Measurements from ENCODE around the gene KLHL18. TPM values are rescaled to one million over a fixed set of nuclear protein-coding genes. Genes with fewer than 3 reads are reported as not detected.

KLHL18 gene
- total and polyA plus RNA-seq, 2 of the 4 experiments (the other 2 are of a cell fraction), result 29.1 to 76.2 TPM

GRCh38 chr3:47319956-47320355 is 37.2 kb downstream of the KLHL18 start:
- H2AK5ac ChIP-seq (ENCODE audit: low read depth, low read length), result no peak overlapping the region
- WGBS, 2 experiments (ENCODE audit: extremely low coverage in 2 of 2, insufficient read length in 1 of 2), result no CpG with 5 or more reads among the region's 2 CpGs
- no peak for ATAC-seq (ENCODE audit: low read depth)

More at GRCh38 chr3:47319956-47320355, 37.2 kb downstream of the KLHL18 start:
- Histone ChIP-seq H3K4me3 (ENCODE audit: insufficient read depth, low read depth, low read length) (no peak overlapping the region), H2BK20ac (ENCODE audit: low read depth, low read length) (no peak overlapping the region; the same call in 1 of the 2 replicates), H3K27me3 (ENCODE audit: control insufficient read depth, insufficient read depth, low read length) (no peaks in the 10 kb centered on the region), H4K91ac (ENCODE audit: insufficient read depth, low read depth, low read length) (no peak overlapping the region; the same call in 1 of the 2 replicates), H3K14ac (replicated peaks; ENCODE audit: low read depth, low read length) (no peak overlapping the region), H2AFZ (replicated peaks; ENCODE audit: low read length, poor library complexity) (no peak overlapping the region), H4K5ac (ENCODE audit: low read depth, low read length) (no peak overlapping the region), H3K9me1 (ENCODE audit: insufficient read depth, low read length) (peaks cover 19% of the 10 kb centered on the region; the same call in 1 of the 2 replicates), H2BK5ac (ENCODE audit: low read depth, low read length, poor library complexity, severe bottlenecking) (peak overlapping the region; percentile 7), H3K36me3 (ENCODE audit: control insufficient read depth, insufficient read depth, low read length) (peaks cover 13% of the 10 kb centered on the region), H3K23ac (ENCODE audit: low read depth, low read length) (no peak overlapping the region), H2AK9ac (replicated peaks; ENCODE audit: low read depth, low read length, poor library complexity) (no peak overlapping the region), H3K27ac (ENCODE audit: insufficient read depth, low read length) (peak overlapping the region; percentile 67; the same call in 1 of the 2 replicates), H4K20me1 (ENCODE audit: insufficient read depth, low read length) (peaks cover 9% of the 10 kb centered on the region; the same call in 1 of the 2 replicates), H3K56ac (ENCODE audit: extremely low read depth, insufficient read depth, low read length) (no peak overlapping the region), H3K9me3 (ENCODE audit: control insufficient read depth, insufficient read depth, low read length) (no peaks in the 10 kb centered on the region), H3K9ac (ENCODE audit: low read depth, low read length) (no peak overlapping the region), H3K79me1 (ENCODE audit: low read depth in 1 of 2, low read length in 2 of 2) (peaks cover 17 to 44% of the 10 kb centered on the region in 2 experiments), H3K4me2 (ENCODE audit: low read depth, low read length) (no peak overlapping the region), H3K4ac (ENCODE audit: low read depth, low read length) (no peak overlapping the region), H2BK15ac (ENCODE audit: low read depth, low read length) (no peak overlapping the region), H3K18ac (ENCODE audit: low read depth, low read length) (no peak overlapping the region), H3K4me1 (ENCODE audit: control insufficient read depth, insufficient read depth, low read length) (peaks cover 23% of the 10 kb centered on the region), H2BK120ac (ENCODE audit: low read depth, low read length) (no peak overlapping the region), H4K8ac (ENCODE audit: low read depth in 2 of 2, low read length in 2 of 2) (peak overlapping the region in 1 of 2 experiments; percentile 55; a peak in 1 of 4 replicates)
- TF ChIP-seq MAFK (IDR thresholded peaks at IDR 0.05; ENCODE audit: low read depth, low read length) (0 out of 2 replicates have a peak, but pooled peaks have one; percentile 22), CEBPB (IDR thresholded peaks at IDR 0.05; ENCODE audit: low read depth, low read length) (no peak), RAD21 (IDR thresholded peaks at IDR 0.05; ENCODE audit: low read length) (no peak)
- POLR2A ChIA-PET (ENCODE audit: unreplicated experiment), result no interaction called here
- no peak for DNase-seq
- in situ Hi-C loops (cut with MboI; ENCODE audit: low sequenced_read_pairs) (loop anchor here (10.0 kb wide), 1 partner anchor 405 kb away; no protein-coding TSS in a partner anchor), dilution Hi-C loops (cut with HindIII; ENCODE audit: low sequenced_read_pairs, unreplicated experiment) (no loop called here), intact Hi-C loops (cut with micrococcal nuclease) (loop anchor here (5.0 to 10.0 kb wide), 2 partner anchors 225 to 283 kb away; no protein-coding TSS in a partner anchor)
- BruUV-seq (replicated peaks), result no TSS peak
- CTCF ChIA-PET, result no interaction called here

Data from IMR-90 (cell line).